Stimulated activated CD4-positive, alpha-beta T cell treated with anti-CD3 and anti-CD28 coated beads, Interleukin-12 subunit alpha, Interleukin-12 subunit beta, amount 100 ng/mL, for 48 hours (primary cell): Measurements from ENCODE around the gene BTBD9.

Experiments
- DNase-seq, 3 donors: peaks; one replicate each; pipeline ENCODE4 v3.0.0-alpha.2; 2020; ENCODE audit warnings: low read depth in 2 of 3, low spot score in 1 of 3

The BTBD9 gene

GRCh38 chr6:38184585-38185080 lies 455.1 kb downstream of the BTBD9 start:
- no peak for DNase-seq

GRCh38 chr6:38183856-38184584 lies 455.7 kb downstream of the BTBD9 start:
- DNase-seq = no peak

- DNase-seq = no peak
Measured at GRCh38 chr6:38182426-38182825, 457.3 kb downstream of the BTBD9 start.

GRCh38 chr6:38180586-38180985 lies 459.1 kb downstream of the BTBD9 start:
- DNase-seq = no peak

- DNase-seq = no peak
Measured at GRCh38 chr6:38179794-38180430, 459.8 kb downstream of the BTBD9 start.

- no peak for DNase-seq
Measured at GRCh38 chr6:38179300-38179699, 460.4 kb downstream of the BTBD9 start.

- no peak for DNase-seq
Measured at GRCh38 chr6:38178584-38178886, 461.2 kb downstream of the BTBD9 start.

GRCh38 chr6:38177882-38178583 lies 461.7 kb downstream of the BTBD9 start:
- no peak for DNase-seq

GRCh38 chr6:38176797-38177751 lies 462.7 kb downstream of the BTBD9 start:
- no peak for DNase-seq

GRCh38 chr6:38175786-38176185 lies 463.9 kb downstream of the BTBD9 start:
- no peak for DNase-seq

- DNase-seq = no peak
Measured at GRCh38 chr6:38174806-38175495, 464.8 kb downstream of the BTBD9 start.

- DNase-seq = no peak
Measured at GRCh38 chr6:38174315-38174714, 465.4 kb downstream of the BTBD9 start.

- DNase-seq = no peak
Measured at GRCh38 chr6:38173909-38174308, 465.8 kb downstream of the BTBD9 start.

GRCh38 chr6:38172739-38173410 lies 466.9 kb downstream of the BTBD9 start:
- DNase-seq = no peak

- DNase-seq = no peak
Measured at GRCh38 chr6:38171997-38172738, 467.6 kb downstream of the BTBD9 start.

GRCh38 chr6:38170666-38171355 lies 468.9 kb downstream of the BTBD9 start:
- no peak for DNase-seq

- no peak for DNase-seq
Measured at GRCh38 chr6:38169977-38170526, 469.7 kb downstream of the BTBD9 start.

- no peak for DNase-seq
Measured at GRCh38 chr6:38169221-38169976, 470.3 kb downstream of the BTBD9 start.
